Gastroesophageal sphincter (tissue), 3 donors: ENCODE data around the gene VMAC.

Experiments used
- EP300 ChIP-seq: sonication (generic); formaldehyde crosslinking; IDR thresholded peaks from one replicate; pipeline ENCODE4 v1.6.1; 2017; ENCODE audit warnings: antibody characterized with exemption, mild to moderate bottlenecking
- POLR2A ChIP-seq, 2 donors: fragments of 450-650 bp; IDR thresholded peaks; one replicate each; pipeline ENCODE4 v1.6.1; 2017; ENCODE audit warnings: antibody characterized with exemption in 2 of 2, mild to moderate bottlenecking in 2 of 2, moderate library complexity in 1 of 2
- POLR2AphosphoS5 ChIP-seq: sonication (generic); formaldehyde crosslinking; IDR thresholded peaks from one replicate; pipeline ENCODE4 v1.6.1; 2017; ENCODE audit warnings: antibody characterized with exemption
- TF ChIP-seq, protein P1 (sequence below), 4 experiments: fragments of 200-600 bp in 2 of 4; fragments of 450-650 bp in 2 of 4; sonication (generic) in 1 of 4; IDR thresholded peaks; one replicate each; pipeline ENCODE4 v1.5.1; 2017 to 2019; ENCODE audit warnings: antibody characterized with exemption in 4 of 4, mild to moderate bottlenecking in 2 of 4, moderate library complexity in 2 of 4

DNA sequence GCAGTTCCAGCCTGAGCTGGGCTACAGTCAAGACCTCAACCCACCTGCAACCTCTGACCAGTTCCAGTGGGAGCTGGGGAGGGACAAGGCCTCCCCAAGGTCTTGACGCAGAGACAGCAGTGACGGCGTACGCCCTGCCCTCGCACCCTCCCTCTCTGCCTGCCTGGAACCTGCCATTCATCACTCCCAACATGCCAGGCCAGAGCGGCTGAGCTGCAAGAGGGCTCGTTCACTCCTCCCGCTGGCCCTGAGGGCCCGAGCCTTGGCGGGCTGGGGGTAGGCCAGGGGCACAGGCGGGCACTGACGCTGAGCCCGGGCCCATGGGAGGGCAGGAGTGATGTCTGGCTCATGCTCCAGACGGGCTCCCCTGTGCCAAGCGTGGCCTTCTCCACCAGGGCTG, 9.3 kb upstream of the VMAC start:
- TF ChIP-seq, protein P1, sequence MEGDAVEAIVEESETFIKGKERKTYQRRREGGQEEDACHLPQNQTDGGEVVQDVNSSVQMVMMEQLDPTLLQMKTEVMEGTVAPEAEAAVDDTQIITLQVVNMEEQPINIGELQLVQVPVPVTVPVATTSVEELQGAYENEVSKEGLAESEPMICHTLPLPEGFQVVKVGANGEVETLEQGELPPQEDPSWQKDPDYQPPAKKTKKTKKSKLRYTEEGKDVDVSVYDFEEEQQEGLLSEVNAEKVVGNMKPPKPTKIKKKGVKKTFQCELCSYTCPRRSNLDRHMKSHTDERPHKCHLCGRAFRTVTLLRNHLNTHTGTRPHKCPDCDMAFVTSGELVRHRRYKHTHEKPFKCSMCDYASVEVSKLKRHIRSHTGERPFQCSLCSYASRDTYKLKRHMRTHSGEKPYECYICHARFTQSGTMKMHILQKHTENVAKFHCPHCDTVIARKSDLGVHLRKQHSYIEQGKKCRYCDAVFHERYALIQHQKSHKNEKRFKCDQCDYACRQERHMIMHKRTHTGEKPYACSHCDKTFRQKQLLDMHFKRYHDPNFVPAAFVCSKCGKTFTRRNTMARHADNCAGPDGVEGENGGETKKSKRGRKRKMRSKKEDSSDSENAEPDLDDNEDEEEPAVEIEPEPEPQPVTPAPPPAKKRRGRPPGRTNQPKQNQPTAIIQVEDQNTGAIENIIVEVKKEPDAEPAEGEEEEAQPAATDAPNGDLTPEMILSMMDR (IDR thresholded peaks at IDR 0.05): no peak
- TF ChIP-seq POLR2A (IDR thresholded peaks at IDR 0.05): no peak
- no peak for TF ChIP-seq POLR2AphosphoS5
- no peak for TF ChIP-seq EP300
